ENCODE data around the gene NTNG1. TPM values are rescaled to one million over a fixed set of nuclear protein-coding genes. Genes with fewer than 3 reads are reported as not detected.

Gene NTNG1
- total and polyA plus RNA-seq, 9 donors = 0.28 to 9.1 (median 0.97) TPM

DNA sequence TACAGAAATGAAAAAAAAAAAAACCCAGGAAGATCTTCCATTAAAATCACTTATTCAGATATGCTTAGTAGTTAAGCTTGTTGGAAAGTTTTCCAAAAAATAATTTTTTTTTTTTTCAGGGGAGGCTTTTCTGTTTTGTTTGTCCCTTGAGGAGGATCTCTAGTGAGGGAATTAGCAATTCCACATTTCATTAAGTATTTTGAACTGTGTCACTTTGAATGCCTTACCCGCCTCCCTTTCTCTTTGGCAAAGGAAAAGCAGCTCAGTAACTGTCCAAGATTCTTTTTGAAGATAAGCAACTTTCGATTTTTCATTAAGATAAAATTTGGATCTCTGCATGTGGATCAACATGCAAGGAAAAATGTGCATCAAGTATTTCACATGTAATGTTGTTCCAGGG lies 1.8 kb downstream of the NTNG1 start:
- TF ChIP-seq, protein P1, sequence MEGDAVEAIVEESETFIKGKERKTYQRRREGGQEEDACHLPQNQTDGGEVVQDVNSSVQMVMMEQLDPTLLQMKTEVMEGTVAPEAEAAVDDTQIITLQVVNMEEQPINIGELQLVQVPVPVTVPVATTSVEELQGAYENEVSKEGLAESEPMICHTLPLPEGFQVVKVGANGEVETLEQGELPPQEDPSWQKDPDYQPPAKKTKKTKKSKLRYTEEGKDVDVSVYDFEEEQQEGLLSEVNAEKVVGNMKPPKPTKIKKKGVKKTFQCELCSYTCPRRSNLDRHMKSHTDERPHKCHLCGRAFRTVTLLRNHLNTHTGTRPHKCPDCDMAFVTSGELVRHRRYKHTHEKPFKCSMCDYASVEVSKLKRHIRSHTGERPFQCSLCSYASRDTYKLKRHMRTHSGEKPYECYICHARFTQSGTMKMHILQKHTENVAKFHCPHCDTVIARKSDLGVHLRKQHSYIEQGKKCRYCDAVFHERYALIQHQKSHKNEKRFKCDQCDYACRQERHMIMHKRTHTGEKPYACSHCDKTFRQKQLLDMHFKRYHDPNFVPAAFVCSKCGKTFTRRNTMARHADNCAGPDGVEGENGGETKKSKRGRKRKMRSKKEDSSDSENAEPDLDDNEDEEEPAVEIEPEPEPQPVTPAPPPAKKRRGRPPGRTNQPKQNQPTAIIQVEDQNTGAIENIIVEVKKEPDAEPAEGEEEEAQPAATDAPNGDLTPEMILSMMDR (IDR thresholded peaks at IDR 0.05) = no peak
- TF ChIP-seq EP300 (IDR thresholded peaks at IDR 0.05) = no peak
- TF ChIP-seq POLR2A (IDR thresholded peaks at IDR 0.05) = no peak
- WGBS, 3 donors = 50 to 57% (median 55%) methylated on average over 2 of the region's 2 CpGs
- intact Hi-C loops (cut with DNase I) = no loop called here

DNA sequence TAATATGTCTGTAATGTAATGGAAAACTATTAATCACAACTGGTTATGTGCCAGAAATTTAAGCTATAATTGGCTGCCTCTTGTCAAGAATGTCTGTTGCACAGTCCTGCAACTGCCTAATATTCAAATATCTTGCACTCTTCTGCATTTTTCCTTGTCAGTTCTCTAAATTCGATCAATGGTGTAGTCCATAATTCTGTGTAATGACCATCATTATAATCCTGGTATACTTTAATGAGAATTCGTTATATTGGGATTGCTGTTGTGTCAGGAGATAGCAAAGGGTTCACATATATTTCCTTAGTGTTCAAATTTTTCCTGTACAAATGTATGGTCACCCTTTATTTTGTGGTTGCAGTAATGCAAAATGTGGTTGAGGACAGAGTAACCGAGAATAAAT lies 4.8 kb downstream of the NTNG1 start:
- TF ChIP-seq POLR2A (IDR thresholded peaks at IDR 0.05) (no peak), EP300 (IDR thresholded peaks at IDR 0.05) (no peak)
- TF ChIP-seq, protein P1 (IDR thresholded peaks at IDR 0.05) = no peak
- H3K27me3 ChIP-seq = no peaks in the 10 kb centered on the region
- H3K4me1 ChIP-seq (ENCODE audit: insufficient read depth) = no peaks in the 10 kb centered on the region
- no peak for DNase-seq
- no peaks in the 10 kb centered on the region for H3K36me3 ChIP-seq
- no peak overlapping the region for H3K27ac ChIP-seq
- no peak overlapping the region for H3K4me3 ChIP-seq
- H3K9me3 ChIP-seq = no peaks in the 10 kb centered on the region
- 73 to 81% (median 74%) methylated on average over 3 of the region's 3 CpGs for WGBS, 3 donors
- intact Hi-C loops (cut with DNase I) = no loop called here

More for the DNA sequence above, 1.8 kb downstream of the NTNG1 start:
- Histone ChIP-seq H3K9me3 (no peaks in the 10 kb centered on the region), H3K4me1 (ENCODE audit: insufficient read depth) (peaks cover 5% of the 10 kb centered on the region), H3K36me3 (no peaks in the 10 kb centered on the region), H3K27me3 (no peaks in the 10 kb centered on the region), H3K4me3 (no peak overlapping the region), H3K27ac (no peak overlapping the region)
- DNase-seq = no peak

DNA sequence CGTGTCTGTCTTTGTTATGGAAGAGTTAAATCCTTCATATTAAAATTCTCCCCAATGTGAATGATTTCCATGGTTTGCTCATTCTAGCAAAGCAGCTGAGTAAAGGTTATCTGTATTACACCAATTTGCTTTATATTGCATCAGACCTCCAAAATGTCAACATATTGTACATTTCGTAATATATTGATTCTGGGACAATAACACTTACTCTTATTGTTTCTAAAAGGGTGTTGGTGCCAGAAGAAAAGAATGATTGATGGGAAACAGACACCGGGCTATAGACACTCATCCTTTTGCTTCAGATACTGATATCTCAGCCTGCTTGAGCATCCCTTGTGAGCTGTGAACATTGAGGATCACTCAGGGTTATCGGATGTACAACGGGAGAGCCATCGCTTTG lies 7.0 kb downstream of the NTNG1 start:
- 87 to 88% (median 87%) methylated on average over 6 of the region's 6 CpGs for WGBS, 3 donors
- Histone ChIP-seq H3K27ac (no peak overlapping the region), H3K36me3 (no peaks in the 10 kb centered on the region), H3K4me1 (ENCODE audit: insufficient read depth) (no peaks in the 10 kb centered on the region), H3K4me3 (no peak overlapping the region), H3K9me3 (no peaks in the 10 kb centered on the region), H3K27me3 (no peaks in the 10 kb centered on the region)
- intact Hi-C loops (cut with DNase I) = no loop called here
- no peak for DNase-seq
- TF ChIP-seq EP300 (IDR thresholded peaks at IDR 0.05) = no peak
- TF ChIP-seq, protein P1 (IDR thresholded peaks at IDR 0.05) = no peak
- TF ChIP-seq POLR2A (IDR thresholded peaks at IDR 0.05) = no peak

DNA sequence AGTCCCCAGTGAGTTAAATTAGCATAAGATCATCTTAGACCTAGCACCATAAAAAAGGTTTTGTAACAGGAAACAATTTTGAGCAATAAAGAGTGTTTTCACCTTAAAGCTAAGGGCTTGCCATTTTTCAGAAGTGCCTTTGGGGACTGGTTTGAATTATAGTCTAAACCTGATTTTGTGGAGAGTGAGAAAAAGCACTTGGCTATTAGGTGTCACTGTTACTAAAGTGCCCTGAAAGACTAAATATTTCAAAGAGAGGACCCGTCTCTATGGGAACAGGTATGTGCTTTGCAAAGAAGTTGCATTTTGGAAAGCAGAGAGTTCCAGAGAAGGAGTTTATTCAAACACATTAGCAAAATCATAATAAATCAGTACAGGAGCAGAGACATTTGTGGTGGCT lies 9.1 kb downstream of the NTNG1 start:
- no peak for TF ChIP-seq POLR2A (IDR thresholded peaks at IDR 0.05)
- TF ChIP-seq EP300 (IDR thresholded peaks at IDR 0.05) = no peak
- TF ChIP-seq, protein P1 (IDR thresholded peaks at IDR 0.05) = no peak
- DNase-seq = no peak
- Histone ChIP-seq H3K36me3 (no peaks in the 10 kb centered on the region), H3K4me3 (no peak overlapping the region), H3K27me3 (no peaks in the 10 kb centered on the region), H3K27ac (no peak overlapping the region), H3K9me3 (no peaks in the 10 kb centered on the region), H3K4me1 (ENCODE audit: insufficient read depth) (no peaks in the 10 kb centered on the region)
- intact Hi-C loops (cut with DNase I) = no loop called here
- WGBS, 3 donors = 77 to 91% (median 84%) methylated on average over 1 of the region's 1 CpG

Measured in ovary (tissue), 9 donors.